Measurements from ENCODE around the gene GPR17. TPM values are rescaled to one million over a fixed set of nuclear protein-coding genes. Genes with fewer than 3 reads are reported as not detected.
A peak's percentile ranks its signal among the peaks of the same experiment; 100 is the strongest.

Gene GPR17
- total and polyA plus RNA-seq, 9 of the 15 experiments (the other 6 are each of a cell fraction or from before 2014, with no cell fraction given) = not detected

DNA sequence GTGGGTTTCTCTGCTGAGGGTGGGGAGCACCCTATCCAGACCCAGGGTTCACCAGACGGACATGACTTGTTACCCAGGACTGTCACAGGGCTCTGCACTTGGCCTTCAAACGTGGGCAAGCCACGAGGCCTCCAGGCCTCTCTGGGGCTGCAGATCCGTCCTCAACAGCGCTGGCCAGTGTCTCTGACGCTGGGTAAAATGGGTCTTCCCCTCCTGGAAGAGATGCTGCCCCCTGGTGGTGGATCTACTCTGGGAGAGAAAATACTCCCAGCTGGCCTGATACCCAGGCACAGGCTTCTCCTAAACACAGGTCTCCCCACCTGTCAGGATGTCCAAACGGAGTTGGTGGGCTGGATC, 3.7 kb downstream of the GPR17 start (continued):
- TF ChIP-seq, protein P1, sequence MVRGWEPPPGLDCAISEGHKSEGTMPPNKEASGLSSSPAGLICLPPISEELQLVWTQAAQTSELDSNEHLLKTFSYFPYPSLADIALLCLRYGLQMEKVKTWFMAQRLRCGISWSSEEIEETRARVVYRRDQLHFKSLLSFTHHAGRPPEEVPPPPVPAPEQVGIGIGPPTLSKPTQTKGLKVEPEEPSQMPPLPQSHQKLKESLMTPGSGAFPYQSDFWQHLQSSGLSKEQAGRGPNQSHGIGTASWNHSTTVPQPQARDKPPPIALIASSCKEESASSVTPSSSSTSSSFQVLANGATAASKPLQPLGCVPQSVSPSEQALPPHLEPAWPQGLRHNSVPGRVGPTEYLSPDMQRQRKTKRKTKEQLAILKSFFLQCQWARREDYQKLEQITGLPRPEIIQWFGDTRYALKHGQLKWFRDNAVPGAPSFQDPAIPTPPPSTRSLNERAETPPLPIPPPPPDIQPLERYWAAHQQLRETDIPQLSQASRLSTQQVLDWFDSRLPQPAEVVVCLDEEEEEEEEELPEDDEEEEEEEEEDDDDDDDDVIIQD (CRISPR knock-in tag; IDR thresholded peaks at IDR 0.05) = no peak
- TF ChIP-seq ATF7 (IDR thresholded peaks at IDR 0.05) (0 out of 2 replicates have a peak, but pooled peaks have one; percentile 14), CREB1 (IDR thresholded peaks at IDR 0.05) (no peak), CREB1 (CRISPR knock-in tag; IDR thresholded peaks at IDR 0.05) (0 out of 2 replicates have a peak, but pooled peaks have one; percentile 15), XRCC5 (IDR thresholded peaks at IDR 0.05; ENCODE audit: low read depth, low read length) (peak; percentile 41; the same call in 1 of the 2 replicates), ERF (CRISPR knock-in tag; IDR thresholded peaks at IDR 0.05) (no peak), RBM15 (IDR thresholded peaks at IDR 0.05; ENCODE audit: insufficient read depth, low read length) (no peak), GABPB1 (CRISPR knock-in tag; IDR thresholded peaks at IDR 0.05) (no peak), ZNF436 (CRISPR knock-in tag; IDR thresholded peaks at IDR 0.05) (no peak), SIX5 (IDR thresholded peaks at IDR 0.05; ENCODE audit: borderline replicate concordance in 1 of 2, insufficient read depth in 1 of 2, low read depth in 1 of 2, low read length in 2 of 2) (0 out of 4 replicates have a peak, but pooled peaks of 1 of the 2 experiments have one; percentile 14), ZNF584 (CRISPR knock-in tag; IDR thresholded peaks at IDR 0.05; ENCODE audit: low read depth) (no peak), SMC3 (conservative IDR thresholded peaks at IDR 0.05; ENCODE audit: insufficient read depth, low read depth, low read length) (peak; percentile 83), ADNP (tag; IDR thresholded peaks at IDR 0.05) (no peak), NONO (IDR thresholded peaks at IDR 0.05; ENCODE audit: low read depth in 2 of 2, low read length in 1 of 2) (no peak), TRIM24 (IDR thresholded peaks at IDR 0.05) (no peak), TBL1XR1 (IDR thresholded peaks at IDR 0.05; ENCODE audit: low read length in 2 of 2) (no peak), GABPA (tag; conservative IDR thresholded peaks at IDR 0.05; ENCODE audit: low read depth) (no peak), HCFC1 (IDR thresholded peaks at IDR 0.05; ENCODE audit: low read depth, low read length) (no peak), MAZ (CRISPR knock-in tag; conservative IDR thresholded peaks at IDR 0.05 in 1 of 2, IDR thresholded peaks at IDR 0.05 in 1 of 2) (0 out of 4 replicates have a peak, but pooled peaks of 1 of the 2 experiments have one; percentile 23), SP2 (IDR thresholded peaks at IDR 0.05; ENCODE audit: extremely low read depth, low read depth, low read length, poor library complexity, severe bottlenecking) (no peak)
- TF ChIP-seq, protein P2, sequence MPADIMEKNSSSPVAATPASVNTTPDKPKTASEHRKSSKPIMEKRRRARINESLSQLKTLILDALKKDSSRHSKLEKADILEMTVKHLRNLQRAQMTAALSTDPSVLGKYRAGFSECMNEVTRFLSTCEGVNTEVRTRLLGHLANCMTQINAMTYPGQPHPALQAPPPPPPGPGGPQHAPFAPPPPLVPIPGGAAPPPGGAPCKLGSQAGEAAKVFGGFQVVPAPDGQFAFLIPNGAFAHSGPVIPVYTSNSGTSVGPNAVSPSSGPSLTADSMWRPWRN (IDR thresholded peaks at IDR 0.05; ENCODE audit: low read depth) = no peak
- TF ChIP-seq, protein P3, sequence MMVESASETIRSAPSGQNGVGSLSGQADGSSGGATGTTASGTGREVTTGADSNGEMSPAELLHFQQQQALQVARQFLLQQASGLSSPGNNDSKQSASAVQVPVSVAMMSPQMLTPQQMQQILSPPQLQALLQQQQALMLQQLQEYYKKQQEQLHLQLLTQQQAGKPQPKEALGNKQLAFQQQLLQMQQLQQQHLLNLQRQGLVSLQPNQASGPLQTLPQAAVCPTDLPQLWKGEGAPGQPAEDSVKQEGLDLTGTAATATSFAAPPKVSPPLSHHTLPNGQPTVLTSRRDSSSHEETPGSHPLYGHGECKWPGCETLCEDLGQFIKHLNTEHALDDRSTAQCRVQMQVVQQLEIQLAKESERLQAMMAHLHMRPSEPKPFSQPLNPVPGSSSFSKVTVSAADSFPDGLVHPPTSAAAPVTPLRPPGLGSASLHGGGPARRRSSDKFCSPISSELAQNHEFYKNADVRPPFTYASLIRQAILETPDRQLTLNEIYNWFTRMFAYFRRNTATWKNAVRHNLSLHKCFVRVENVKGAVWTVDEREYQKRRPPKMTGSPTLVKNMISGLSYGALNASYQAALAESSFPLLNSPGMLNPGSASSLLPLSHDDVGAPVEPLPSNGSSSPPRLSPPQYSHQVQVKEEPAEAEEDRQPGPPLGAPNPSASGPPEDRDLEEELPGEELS (CRISPR knock-in tag; IDR thresholded peaks at IDR 0.05; ENCODE audit: borderline replicate concordance) = no peak
- TF ChIP-seq, protein P4, sequence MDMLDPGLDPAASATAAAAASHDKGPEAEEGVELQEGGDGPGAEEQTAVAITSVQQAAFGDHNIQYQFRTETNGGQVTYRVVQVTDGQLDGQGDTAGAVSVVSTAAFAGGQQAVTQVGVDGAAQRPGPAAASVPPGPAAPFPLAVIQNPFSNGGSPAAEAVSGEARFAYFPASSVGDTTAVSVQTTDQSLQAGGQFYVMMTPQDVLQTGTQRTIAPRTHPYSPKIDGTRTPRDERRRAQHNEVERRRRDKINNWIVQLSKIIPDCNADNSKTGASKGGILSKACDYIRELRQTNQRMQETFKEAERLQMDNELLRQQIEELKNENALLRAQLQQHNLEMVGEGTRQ (CRISPR knock-in tag; IDR thresholded peaks at IDR 0.05) = no peak

All from K562 (cell line).